Activated gamma-delta T cell (primary cell): ENCODE results near the gene MMS22L.

ENCODE experiments used
- DNase-seq: peaks from one replicate; lab custom pipeline; 2025; lab: John Stamatoyannopoulos, UW

The MMS22L gene

GRCh38 chr6:97138581-97138980 lies 144.4 kb downstream of the MMS22L start:
- no peak for DNase-seq

GRCh38 chr6:97136626-97137358 lies 146.2 kb downstream of the MMS22L start:
- DNase-seq = no peak

GRCh38 chr6:97133067-97133466 lies 149.9 kb downstream of the MMS22L start:
- DNase-seq = no peak

- no peak for DNase-seq
Observed at GRCh38 chr6:97129106-97129505, 153.9 kb downstream of the MMS22L start.

- DNase-seq = no peak
Observed at GRCh38 chr6:97128507-97128906, 154.5 kb downstream of the MMS22L start.

- no peak for DNase-seq
Observed at GRCh38 chr6:97123652-97124051, 159.4 kb downstream of the MMS22L start.

GRCh38 chr6:97123112-97123511 lies 159.9 kb downstream of the MMS22L start:
- no peak for DNase-seq

GRCh38 chr6:97120511-97120910 lies 162.5 kb downstream of the MMS22L start:
- DNase-seq = no peak

- DNase-seq = no peak
Observed at GRCh38 chr6:97114645-97115044, 168.4 kb downstream of the MMS22L start.

GRCh38 chr6:97113170-97113569 lies 169.8 kb downstream of the MMS22L start:
- no peak for DNase-seq

GRCh38 chr6:97111243-97111642 lies 171.8 kb downstream of the MMS22L start:
- DNase-seq = no peak

GRCh38 chr6:97110626-97111025 lies 172.4 kb downstream of the MMS22L start:
- DNase-seq = no peak

GRCh38 chr6:97110149-97110548 lies 172.9 kb downstream of the MMS22L start:
- no peak for DNase-seq

- no peak for DNase-seq
Observed at GRCh38 chr6:97109444-97109843, 173.6 kb downstream of the MMS22L start.

GRCh38 chr6:97102145-97102790 lies 180.7 kb downstream of the MMS22L start:
- no peak for DNase-seq

- no peak for DNase-seq
Observed at GRCh38 chr6:97100696-97101095, 182.3 kb downstream of the MMS22L start.

GRCh38 chr6:97097068-97098047 lies 185.7 kb downstream of the MMS22L start:
- no peak for DNase-seq

- DNase-seq = no peak
Observed at GRCh38 chr6:97095311-97095850, 187.6 kb downstream of the MMS22L start.

- DNase-seq = no peak
Observed at GRCh38 chr6:97094376-97094775, 188.6 kb downstream of the MMS22L start.

GRCh38 chr6:97092673-97093305 lies 190.2 kb downstream of the MMS22L start:
- no peak for DNase-seq
